SU-DHL-6 (cell line): ENCODE data around the gene ACSL6.

Experiments
- CTCF ChIP-seq: fragments of 200-600 bp; sonication (generic); IDR thresholded peaks from one replicate; pipeline ENCODE4 v1.5.1; 2017; ENCODE audit warnings: antibody characterized with exemption, mild to moderate bottlenecking, low read length, moderate library complexity; ENCODE audit not compliant: insufficient read depth, poor library complexity, severe bottlenecking
- EZH2phosphoT487 ChIP-seq: fragments of 200-600 bp; sonication (generic), shearing (Covaris generic); conservative IDR thresholded peaks from 2 replicates; pipeline ENCODE4 v1.6.1; 2018; ENCODE audit warnings: mild to moderate bottlenecking, antibody characterized with exemption, low read length, moderate library complexity, mixed read lengths

GRCh38 chr5:131983244-131983771 lies 28.1 kb downstream of the ACSL6 start:
- TF ChIP-seq CTCF (no peak), EZH2phosphoT487 (no peak)
